Measurements from ENCODE around the gene HERC2. TPM values are rescaled to one million over a fixed set of nuclear protein-coding genes. Genes with fewer than 3 reads are reported as not detected.

HERC2 gene
- total and polyA plus RNA-seq, 2 of the 4 experiments (the other 2 are of a cell fraction) = 20.8 to 28.9 TPM

DNA sequence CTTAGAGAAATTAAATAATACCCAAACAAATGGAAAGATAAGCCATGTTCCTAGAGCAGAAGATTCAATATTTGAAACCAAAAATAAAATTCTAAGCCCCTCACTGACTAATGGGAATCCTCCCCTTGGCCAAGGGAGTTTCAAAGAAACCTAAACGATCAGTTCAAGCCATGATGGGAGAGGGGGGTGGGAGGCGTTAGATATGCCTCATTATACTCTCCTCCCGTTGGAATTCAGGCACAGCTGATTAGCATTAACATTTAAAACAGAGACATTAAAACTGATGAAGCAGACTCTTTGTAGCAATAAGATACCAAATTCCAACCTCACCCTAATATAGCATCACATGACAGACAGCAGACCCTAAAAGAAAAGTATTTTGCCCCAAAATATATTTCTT, 255.7 kb downstream of the HERC2 start:
- ChIA-PET POLR2A (ENCODE audit: unreplicated experiment) (no interaction called here), CTCF (no interaction called here)
- H2AK9ac ChIP-seq (replicated peaks; ENCODE audit: low read depth, low read length, poor library complexity) = no peak overlapping the region
- no peak overlapping the region for H2BK20ac ChIP-seq (ENCODE audit: low read depth, low read length)
- H3K14ac ChIP-seq (replicated peaks; ENCODE audit: low read depth, low read length) = no peak overlapping the region
- H3K36me3 ChIP-seq (ENCODE audit: control insufficient read depth, insufficient read depth, low read length) = no peaks in the 10 kb centered on the region
- H4K20me1 ChIP-seq (ENCODE audit: insufficient read depth, low read length) = no peaks in the 10 kb centered on the region
- no peaks in the 10 kb centered on the region for H3K27me3 ChIP-seq (ENCODE audit: control insufficient read depth, insufficient read depth, low read length)
- no peak overlapping the region for H3K18ac ChIP-seq (ENCODE audit: low read depth, low read length)
- in situ Hi-C loops (cut with MboI; ENCODE audit: low sequenced_read_pairs) (no loop called here), intact Hi-C loops (cut with micrococcal nuclease) (no loop called here), dilution Hi-C loops (cut with HindIII; ENCODE audit: low sequenced_read_pairs, unreplicated experiment) (no loop called here)
- H3K9me3 ChIP-seq (ENCODE audit: control insufficient read depth, insufficient read depth, low read length) = no peaks in the 10 kb centered on the region
- WGBS, 2 experiments (ENCODE audit: extremely low coverage in 2 of 2, insufficient read length in 1 of 2) = no CpG with 5 or more reads among the region's 3 CpGs
- no peak overlapping the region for H4K5ac ChIP-seq (ENCODE audit: low read depth, low read length)
- H3K23ac ChIP-seq (ENCODE audit: low read depth, low read length) = no peak overlapping the region
- H3K27ac ChIP-seq (ENCODE audit: insufficient read depth, low read length) = no peak overlapping the region
- H2AFZ ChIP-seq (replicated peaks; ENCODE audit: low read length, poor library complexity) = no peak overlapping the region
- H4K91ac ChIP-seq (ENCODE audit: insufficient read depth, low read depth, low read length) = no peak overlapping the region
- H3K9ac ChIP-seq (ENCODE audit: low read depth, low read length) = no peak overlapping the region
- no peak for TF ChIP-seq RFX5 (IDR thresholded peaks at IDR 0.05; ENCODE audit: low read depth, low read length)
- TF ChIP-seq POLR2A (IDR thresholded peaks at IDR 0.05; ENCODE audit: low read depth, low read length) = no peak
- TF ChIP-seq, protein P1, sequence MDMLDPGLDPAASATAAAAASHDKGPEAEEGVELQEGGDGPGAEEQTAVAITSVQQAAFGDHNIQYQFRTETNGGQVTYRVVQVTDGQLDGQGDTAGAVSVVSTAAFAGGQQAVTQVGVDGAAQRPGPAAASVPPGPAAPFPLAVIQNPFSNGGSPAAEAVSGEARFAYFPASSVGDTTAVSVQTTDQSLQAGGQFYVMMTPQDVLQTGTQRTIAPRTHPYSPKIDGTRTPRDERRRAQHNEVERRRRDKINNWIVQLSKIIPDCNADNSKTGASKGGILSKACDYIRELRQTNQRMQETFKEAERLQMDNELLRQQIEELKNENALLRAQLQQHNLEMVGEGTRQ (IDR thresholded peaks at IDR 0.05; ENCODE audit: low read depth, low read length) = no peak
- TF ChIP-seq, protein P2, sequence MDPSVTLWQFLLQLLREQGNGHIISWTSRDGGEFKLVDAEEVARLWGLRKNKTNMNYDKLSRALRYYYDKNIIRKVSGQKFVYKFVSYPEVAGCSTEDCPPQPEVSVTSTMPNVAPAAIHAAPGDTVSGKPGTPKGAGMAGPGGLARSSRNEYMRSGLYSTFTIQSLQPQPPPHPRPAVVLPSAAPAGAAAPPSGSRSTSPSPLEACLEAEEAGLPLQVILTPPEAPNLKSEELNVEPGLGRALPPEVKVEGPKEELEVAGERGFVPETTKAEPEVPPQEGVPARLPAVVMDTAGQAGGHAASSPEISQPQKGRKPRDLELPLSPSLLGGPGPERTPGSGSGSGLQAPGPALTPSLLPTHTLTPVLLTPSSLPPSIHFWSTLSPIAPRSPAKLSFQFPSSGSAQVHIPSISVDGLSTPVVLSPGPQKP (IDR thresholded peaks at IDR 0.05; ENCODE audit: borderline replicate concordance, low read depth, low read length) = no peak
- no peak for TF ChIP-seq NFE2L2 (IDR thresholded peaks at IDR 0.05; ENCODE audit: low read depth, low read length)
- TF ChIP-seq RCOR1 (IDR thresholded peaks at IDR 0.05; ENCODE audit: insufficient replicate concordance, low read length) = no peak
- TF ChIP-seq, protein P3, sequence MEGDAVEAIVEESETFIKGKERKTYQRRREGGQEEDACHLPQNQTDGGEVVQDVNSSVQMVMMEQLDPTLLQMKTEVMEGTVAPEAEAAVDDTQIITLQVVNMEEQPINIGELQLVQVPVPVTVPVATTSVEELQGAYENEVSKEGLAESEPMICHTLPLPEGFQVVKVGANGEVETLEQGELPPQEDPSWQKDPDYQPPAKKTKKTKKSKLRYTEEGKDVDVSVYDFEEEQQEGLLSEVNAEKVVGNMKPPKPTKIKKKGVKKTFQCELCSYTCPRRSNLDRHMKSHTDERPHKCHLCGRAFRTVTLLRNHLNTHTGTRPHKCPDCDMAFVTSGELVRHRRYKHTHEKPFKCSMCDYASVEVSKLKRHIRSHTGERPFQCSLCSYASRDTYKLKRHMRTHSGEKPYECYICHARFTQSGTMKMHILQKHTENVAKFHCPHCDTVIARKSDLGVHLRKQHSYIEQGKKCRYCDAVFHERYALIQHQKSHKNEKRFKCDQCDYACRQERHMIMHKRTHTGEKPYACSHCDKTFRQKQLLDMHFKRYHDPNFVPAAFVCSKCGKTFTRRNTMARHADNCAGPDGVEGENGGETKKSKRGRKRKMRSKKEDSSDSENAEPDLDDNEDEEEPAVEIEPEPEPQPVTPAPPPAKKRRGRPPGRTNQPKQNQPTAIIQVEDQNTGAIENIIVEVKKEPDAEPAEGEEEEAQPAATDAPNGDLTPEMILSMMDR (conservative IDR thresholded peaks at IDR 0.05; ENCODE audit: low read depth, low read length) = no peak
- TF ChIP-seq SMC3 (IDR thresholded peaks at IDR 0.05; ENCODE audit: low read depth, low read length) = no peak
- TF ChIP-seq BHLHE40 (IDR thresholded peaks at IDR 0.05; ENCODE audit: low read depth, low read length) = no peak
- TF ChIP-seq FOS (IDR thresholded peaks at IDR 0.05; ENCODE audit: low read depth, low read length) = no peak
- TF ChIP-seq CEBPB (IDR thresholded peaks at IDR 0.05; ENCODE audit: low read depth, low read length) = no peak
- TF ChIP-seq MXI1 (IDR thresholded peaks at IDR 0.05; ENCODE audit: borderline replicate concordance, low read depth, low read length) = no peak
- TF ChIP-seq CHD1 (IDR thresholded peaks at IDR 0.05; ENCODE audit: low read depth, low read length) = no peak
- no peak for TF ChIP-seq RAD21 (IDR thresholded peaks at IDR 0.05; ENCODE audit: low read length)
- TF ChIP-seq MAZ (IDR thresholded peaks at IDR 0.05; ENCODE audit: borderline replicate concordance, low read depth, low read length) = no peak
- no peak for TF ChIP-seq MAFK (IDR thresholded peaks at IDR 0.05; ENCODE audit: low read depth, low read length)
- no TSS peak for BruUV-seq (replicated peaks)
- H3K4me1 ChIP-seq (ENCODE audit: control insufficient read depth, insufficient read depth, low read length) = no peaks in the 10 kb centered on the region
- H3K79me1 ChIP-seq (ENCODE audit: low read depth in 1 of 2, low read length in 2 of 2) = no peaks in the 10 kb centered on the region
- H2BK5ac ChIP-seq (ENCODE audit: low read depth, low read length, poor library complexity, severe bottlenecking) = no peak overlapping the region
- H3K4me2 ChIP-seq (ENCODE audit: low read depth, low read length) = no peak overlapping the region
- no peak overlapping the region for H3K4ac ChIP-seq (ENCODE audit: low read depth, low read length)
- no peaks in the 10 kb centered on the region for H3K9me1 ChIP-seq (ENCODE audit: insufficient read depth, low read length)
- no peak overlapping the region for H2AK5ac ChIP-seq (ENCODE audit: low read depth, low read length)
- DNase-seq (no peak), ATAC-seq (ENCODE audit: low read depth) (no peak)
- no peak overlapping the region for H2BK120ac ChIP-seq (ENCODE audit: low read depth, low read length)
- no peak overlapping the region for H4K8ac ChIP-seq (ENCODE audit: low read depth in 2 of 2, low read length in 2 of 2)
- no peak overlapping the region for H3K4me3 ChIP-seq (ENCODE audit: insufficient read depth, low read depth, low read length)
- H3K56ac ChIP-seq (ENCODE audit: extremely low read depth, insufficient read depth, low read length) = no peak overlapping the region
- H2BK15ac ChIP-seq (ENCODE audit: low read depth, low read length) = no peak overlapping the region
